IMR-90 (cell line): ENCODE data around the gene GRAMD1A.

ENCODE experiments used
- BHLHE40 ChIP-seq: fragments of 150-350 bp; IDR thresholded peaks from 2 replicates; pipeline ENCODE4 v1.6.1; 2016; ENCODE audit warnings: mild to moderate bottlenecking, low read depth, low read length
- CTCF ChIP-seq: conservative IDR thresholded peaks from 2 replicates; pipeline ENCODE4 v1.5.1; 2012; ENCODE audit warnings: mild to moderate bottlenecking, low read depth, low read length, improper control_type of control experiment
- FOS ChIP-seq: fragments of 150-350 bp; IDR thresholded peaks from 2 replicates; pipeline ENCODE4 v1.6.1; 2016; ENCODE audit warnings: low read depth, low read length
- POLR2A ChIP-seq: IDR thresholded peaks from 2 replicates; pipeline ENCODE4 v1.6.1; 2012; ENCODE audit warnings: mild to moderate bottlenecking, low read depth, low read length
- RAD21 ChIP-seq: IDR thresholded peaks from 2 replicates; pipeline ENCODE4 v1.6.1; 2012; ENCODE audit warnings: low read length, improper control_type of control experiment
- RFX5 ChIP-seq: IDR thresholded peaks from 2 replicates; pipeline ENCODE4 v1.8.0; 2012; ENCODE audit warnings: low read depth, mild to moderate bottlenecking, low read length, moderate library complexity
- USF2 ChIP-seq: fragments of 150-350 bp; IDR thresholded peaks from 2 replicates; pipeline ENCODE4 v1.6.1; 2017; ENCODE audit warnings: mild to moderate bottlenecking, antibody characterized with exemption, low read length, low read depth

GRCh38 chr19:35023428-35023827 is 23.3 kb downstream of the GRAMD1A start:
- TF ChIP-seq POLR2A (no peak), FOS (no peak), CTCF (no peak), RAD21 (no peak), RFX5 (no peak), BHLHE40 (no peak), USF2 (no peak)
